ENCODE results near the gene HSPA1L.
"Not testable (repeated sequence)": the region's sequence is repeated elsewhere in the genome, so short reads cannot be mapped to it uniquely, and the experiment has no call there.

The HSPA1L gene

DNA sequence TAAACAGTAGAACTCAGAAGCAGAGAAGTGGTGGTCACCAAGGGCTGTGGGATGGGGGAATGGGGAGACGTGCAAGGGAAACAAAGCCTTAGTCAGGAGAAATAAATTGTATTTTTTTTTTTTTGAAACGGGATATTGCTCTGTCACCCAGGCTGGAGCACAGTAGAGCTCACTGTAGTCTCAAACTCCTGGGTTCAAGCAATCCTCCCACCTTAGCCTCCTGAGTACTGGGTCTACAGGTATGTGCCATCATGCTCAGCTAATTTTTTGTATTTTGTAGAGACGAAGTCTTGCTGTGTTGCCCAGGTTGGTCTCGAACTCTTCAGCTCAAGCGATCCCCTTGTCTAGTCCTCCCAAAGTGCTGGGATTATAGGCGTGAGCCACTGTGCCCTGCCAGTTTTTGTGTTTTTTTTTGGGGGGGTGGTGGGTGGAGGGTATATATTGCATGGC, 15.8 kb upstream of the HSPA1L start:
- Mint-ChIP-seq H3K27me3 (ENCODE audit: low read depth, poor library complexity) (peaks cover 4% of the 10 kb centered on the region), H3K27ac (peak overlapping the region; percentile 87), H3K9me3 (peaks cover 5% of the 10 kb centered on the region), H3K4me3 (peak overlapping the region; percentile 91), H3K4me1 (peaks cover 42% of the 10 kb centered on the region), H3K36me3 (ENCODE audit: low read depth) (peaks cover 12% of the 10 kb centered on the region)
- no peak for DNase-seq
- TF ChIP-seq CTCF (IDR thresholded peaks at IDR 0.05): no peak

DNA sequence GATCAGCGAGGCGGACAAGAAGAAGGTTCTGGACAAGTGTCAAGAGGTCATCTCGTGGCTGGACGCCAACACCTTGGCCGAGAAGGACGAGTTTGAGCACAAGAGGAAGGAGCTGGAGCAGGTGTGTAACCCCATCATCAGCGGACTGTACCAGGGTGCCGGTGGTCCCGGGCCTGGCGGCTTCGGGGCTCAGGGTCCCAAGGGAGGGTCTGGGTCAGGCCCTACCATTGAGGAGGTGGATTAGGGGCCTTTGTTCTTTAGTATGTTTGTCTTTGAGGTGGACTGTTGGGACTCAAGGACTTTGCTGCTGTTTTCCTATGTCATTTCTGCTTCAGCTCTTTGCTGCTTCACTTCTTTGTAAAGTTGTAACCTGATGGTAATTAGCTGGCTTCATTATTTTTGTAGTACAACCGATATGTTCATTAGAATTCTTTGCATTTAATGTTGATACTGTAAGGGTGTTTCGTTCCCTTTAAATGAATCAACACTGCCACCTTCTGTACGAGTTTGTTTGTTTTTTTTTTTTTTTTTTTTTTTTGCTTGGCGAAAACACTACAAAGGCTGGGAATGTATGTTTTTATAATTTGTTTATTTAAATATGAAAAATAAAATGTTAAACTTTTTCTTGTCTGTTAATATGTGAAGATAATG, 14.7 kb upstream of the HSPA1L start:
- Mint-ChIP-seq H3K36me3 (ENCODE audit: low read depth) (peaks cover 7% of the 10 kb centered on the region), H3K27ac (peak overlapping the region; percentile 53), H3K4me3 (peak overlapping the region; percentile 91), H3K9me3 (peaks cover 5% of the 10 kb centered on the region), H3K4me1 (peaks cover 45% of the 10 kb centered on the region), H3K27me3 (ENCODE audit: low read depth, poor library complexity) (peaks cover under 1% of the 10 kb centered on the region)
- TF ChIP-seq CTCF (IDR thresholded peaks at IDR 0.05): peak; percentile 42
- no peak for DNase-seq

- Mint-ChIP-seq H3K36me3 (ENCODE audit: low read depth) (peaks cover 7% of the 10 kb centered on the region), H3K27me3 (ENCODE audit: low read depth, poor library complexity) (peaks cover 4% of the 10 kb centered on the region), H3K4me3 (peak within 1 kb of the TSS; percentile 92), H3K27ac (peak within 1 kb of the TSS; percentile 98), H3K9me3 (peaks cover 5% of the 10 kb centered on the region), H3K4me1 (peaks cover 50% of the 10 kb centered on the region)
- TF ChIP-seq CTCF (IDR thresholded peaks at IDR 0.05): no peak
- peak; percentile 93 for DNase-seq
Observed at GRCh38 chr6:31827286-31828079, 12.4 kb upstream of the HSPA1L start, which contains the start of gene HSPA1B. Gene HSPA1B, plus strand, starts transcription at chr6:31827738. Its CDS starts 213 bp downstream, at chr6:31827951.

GRCh38 chr6:31826793-31827285, 11.8 kb upstream of the HSPA1L start:
- H3K36me3 Mint-ChIP-seq (ENCODE audit: low read depth): peaks cover 7% of the 10 kb centered on the region
- peaks cover 4% of the 10 kb centered on the region for H3K27me3 Mint-ChIP-seq (ENCODE audit: low read depth, poor library complexity)
- peaks cover 57% of the 10 kb centered on the region for H3K4me1 Mint-ChIP-seq
- H3K4me3 Mint-ChIP-seq: peak overlapping the region; percentile 92
- peak; percentile 45 for DNase-seq
- no peak for TF ChIP-seq CTCF (IDR thresholded peaks at IDR 0.05)
- H3K27ac Mint-ChIP-seq: peak overlapping the region; percentile 98
- H3K9me3 Mint-ChIP-seq: peaks cover 5% of the 10 kb centered on the region

- H3K27ac Mint-ChIP-seq: no peak overlapping the region
Observed at GRCh38 chr6:31825553-31825952, 10.5 kb upstream of the HSPA1L start.

GRCh38 chr6:31823592-31824196, 8.6 kb upstream of the HSPA1L start:
- Mint-ChIP-seq H3K9me3 (peaks cover 11% of the 10 kb centered on the region), H3K4me1 (peaks cover 55% of the 10 kb centered on the region)
- H3K27ac Mint-ChIP-seq; H3K36me3 Mint-ChIP-seq (ENCODE audit: low read depth); H3K27me3 Mint-ChIP-seq (ENCODE audit: low read depth, poor library complexity); H3K4me3 Mint-ChIP-seq; DNase-seq: not testable (repeated sequence)

More at GRCh38 chr6:31825553-31825952, 10.5 kb upstream of the HSPA1L start:
- peaks cover 5% of the 10 kb centered on the region for H3K9me3 Mint-ChIP-seq
- peaks cover 7% of the 10 kb centered on the region for H3K36me3 Mint-ChIP-seq (ENCODE audit: low read depth)
- H3K27me3 Mint-ChIP-seq (ENCODE audit: low read depth, poor library complexity): peaks cover 4% of the 10 kb centered on the region
- peaks cover 60% of the 10 kb centered on the region for H3K4me1 Mint-ChIP-seq
- H3K4me3 Mint-ChIP-seq: peak overlapping the region; percentile 92
- no peak for DNase-seq
- no peak for TF ChIP-seq CTCF (IDR thresholded peaks at IDR 0.05)

Data from nephron progenitor cell (in vitro differentiated cells).